NCI-H345 treated with DMSO at 0.1 percent for 48 hours (cell line): ENCODE results near the gene PTK6.

Experiments
- DNase-seq: peaks from one replicate; lab custom pipeline; 2025; ENCODE audit not compliant: unreplicated experiment; lab: John Stamatoyannopoulos, UW

The PTK6 gene

GRCh38 chr20:63545814-63546213 lies 8.6 kb upstream of the PTK6 start:
- DNase-seq = no peak

- no peak for DNase-seq
Observed at GRCh38 chr20:63544958-63545516, 7.9 kb upstream of the PTK6 start.

GRCh38 chr20:63544241-63544957 lies 7.2 kb upstream of the PTK6 start:
- DNase-seq = no peak

GRCh38 chr20:63543733-63544132 lies 6.6 kb upstream of the PTK6 start:
- no peak for DNase-seq

- no peak for DNase-seq
Observed at GRCh38 chr20:63543131-63543530, 6.0 kb upstream of the PTK6 start.

GRCh38 chr20:63542696-63543095 lies 5.5 kb upstream of the PTK6 start:
- DNase-seq = no peak

GRCh38 chr20:63542031-63542559 lies 4.9 kb upstream of the PTK6 start:
- no peak for DNase-seq

GRCh38 chr20:63541371-63541770 lies 4.2 kb upstream of the PTK6 start:
- DNase-seq = no peak

- DNase-seq = no peak
Observed at GRCh38 chr20:63540417-63541186, 3.4 kb upstream of the PTK6 start.

- no peak for DNase-seq
Observed at GRCh38 chr20:63539441-63540370, 2.5 kb upstream of the PTK6 start.

GRCh38 chr20:63539092-63539430 lies 1.9 kb upstream of the PTK6 start:
- DNase-seq = peak; percentile 80

- DNase-seq = peak; percentile 93
Observed at GRCh38 chr20:63538204-63539091, 1.3 kb upstream of the PTK6 start.

GRCh38 chr20:63537525-63538203 lies 488 bp upstream of the PTK6 start:
- peak; percentile 67 for DNase-seq

GRCh38 chr20:63536241-63536977 lies 767 bp downstream of the PTK6 start:
- peak; percentile 23 for DNase-seq

- no peak for DNase-seq
Observed at GRCh38 chr20:63534831-63535651, 2.1 kb downstream of the PTK6 start.

- no peak for DNase-seq
Observed at GRCh38 chr20:63534427-63534830, 2.7 kb downstream of the PTK6 start.

- no peak for DNase-seq
Observed at GRCh38 chr20:63533871-63534393, 3.2 kb downstream of the PTK6 start.

GRCh38 chr20:63533388-63533787 lies 3.8 kb downstream of the PTK6 start:
- DNase-seq = no peak
